ENCODE data around the gene TMEM120B.

The TMEM120B gene

GRCh38 chr12:121819212-121819949 lies 106.8 kb downstream of the TMEM120B start:
- DNase-seq (ENCODE audit: low read depth in 2 of 2) = no peak

GRCh38 chr12:121820056-121820455 lies 107.5 kb downstream of the TMEM120B start:
- DNase-seq (ENCODE audit: low read depth in 2 of 2) = no peak

DNA sequence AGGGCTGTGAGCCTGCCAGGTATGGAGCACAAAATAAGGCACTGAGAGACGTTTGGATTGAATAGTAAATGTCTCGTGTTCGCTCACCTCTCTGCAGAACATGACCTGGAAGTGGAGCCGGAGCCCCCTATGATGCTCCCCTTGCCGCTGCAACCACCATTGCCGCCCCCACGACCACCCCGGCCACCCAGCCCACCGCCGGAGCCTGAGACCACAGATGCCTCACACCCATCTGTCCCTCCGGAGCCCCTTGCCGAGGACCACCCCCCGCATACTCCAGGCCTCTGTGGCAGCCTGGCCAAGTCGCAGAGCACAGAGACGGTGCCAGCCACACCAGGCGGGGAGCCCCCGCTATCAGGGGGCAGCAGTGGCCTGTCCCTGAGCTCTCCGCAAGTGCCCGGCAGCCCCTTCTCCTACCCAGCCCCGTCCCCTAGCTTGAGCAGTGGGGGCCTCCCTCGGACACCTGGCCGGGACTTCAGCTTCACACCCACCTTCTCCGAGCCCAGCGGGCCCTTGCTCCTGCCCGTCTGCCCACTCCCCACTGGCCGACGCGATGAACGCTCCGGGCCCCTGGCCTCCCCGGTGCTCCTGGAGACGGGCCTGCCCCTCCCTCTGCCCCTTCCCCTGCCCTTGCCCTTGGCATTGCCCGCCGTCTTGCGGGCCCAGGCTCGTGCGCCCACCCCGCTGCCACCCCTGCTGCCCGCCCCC lies 110.0 kb downstream of the TMEM120B start:
- DNase-seq (ENCODE audit: low read depth in 2 of 2) = no peak

GRCh38 chr12:121823101-121823726 lies 110.7 kb downstream of the TMEM120B start:
- no peak for DNase-seq (ENCODE audit: low read depth in 2 of 2)

DNA sequence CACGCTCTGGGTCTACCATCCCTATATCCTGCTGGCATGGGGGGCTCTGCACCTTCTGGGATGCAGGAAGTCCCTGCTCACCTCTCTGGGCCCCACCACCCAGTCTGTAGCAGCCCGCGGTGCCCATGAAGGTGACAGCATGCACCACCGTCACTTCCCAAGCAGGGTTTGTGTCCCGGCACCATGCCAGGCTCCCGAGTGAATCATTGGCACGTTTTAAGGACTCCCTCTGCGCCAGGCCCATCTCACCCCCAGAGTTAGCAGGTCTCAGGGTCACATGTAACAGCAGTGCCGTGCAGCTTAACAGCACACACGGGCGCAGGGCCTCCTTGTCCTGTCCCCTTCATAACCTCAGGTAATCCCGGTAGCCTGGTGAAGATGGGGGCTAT lies 111.2 kb downstream of the TMEM120B start:
- no peak for DNase-seq (ENCODE audit: low read depth in 2 of 2)

DNA sequence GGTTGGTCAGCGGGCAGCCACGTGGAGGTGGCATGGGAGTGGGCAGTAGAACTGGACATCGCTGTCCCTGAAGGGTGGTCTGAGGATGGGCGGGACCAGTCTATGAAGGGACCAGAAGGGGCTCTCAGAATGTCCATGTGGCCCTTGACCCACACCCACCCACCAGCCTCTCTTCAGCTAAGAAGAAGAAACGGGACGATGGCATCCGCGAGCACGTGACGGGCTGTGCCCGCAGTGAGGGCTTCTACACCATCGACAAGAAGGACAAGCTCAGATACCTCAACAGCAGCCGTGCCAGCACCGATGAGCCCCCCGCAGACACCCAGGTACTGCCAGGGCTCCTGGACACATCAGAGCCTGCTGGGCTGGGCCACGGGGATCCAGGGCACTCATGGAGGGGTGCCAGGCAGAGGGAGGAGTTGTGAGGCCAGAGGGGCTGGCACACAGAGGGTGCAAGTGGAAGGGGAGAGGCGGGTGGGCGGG lies 112.5 kb downstream of the TMEM120B start:
- no peak for DNase-seq (ENCODE audit: low read depth in 2 of 2)

- DNase-seq (ENCODE audit: low read depth in 2 of 2) = no peak
Measured at GRCh38 chr12:121826318-121827150, 114.0 kb downstream of the TMEM120B start.

- no peak for DNase-seq (ENCODE audit: low read depth in 2 of 2)
Measured at GRCh38 chr12:121827351-121828099, 115.0 kb downstream of the TMEM120B start.

GRCh38 chr12:121828306-121828705 lies 115.8 kb downstream of the TMEM120B start:
- no peak for DNase-seq (ENCODE audit: low read depth in 2 of 2)

DNA sequence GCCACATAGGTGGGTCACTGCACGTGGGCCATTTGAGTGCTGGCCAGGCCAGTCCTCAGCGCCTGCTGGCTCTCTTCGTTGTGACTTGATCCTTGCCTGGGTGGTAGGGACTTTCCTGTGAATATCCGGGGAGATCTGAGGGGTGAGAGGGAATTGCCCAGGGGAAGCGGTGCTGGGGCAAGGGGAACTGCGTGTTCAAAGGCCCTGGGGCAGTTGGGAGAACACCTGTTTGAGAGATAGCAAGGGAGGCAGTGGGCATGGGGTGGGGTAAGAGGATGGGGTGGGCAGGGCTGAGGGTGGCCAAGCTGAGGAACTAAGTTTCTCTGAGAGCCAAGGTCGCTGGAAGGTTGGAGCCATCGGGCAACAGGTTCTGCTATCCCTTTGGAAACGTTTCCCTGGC lies 116.3 kb downstream of the TMEM120B start:
- DNase-seq (ENCODE audit: low read depth in 2 of 2) = no peak

DNA sequence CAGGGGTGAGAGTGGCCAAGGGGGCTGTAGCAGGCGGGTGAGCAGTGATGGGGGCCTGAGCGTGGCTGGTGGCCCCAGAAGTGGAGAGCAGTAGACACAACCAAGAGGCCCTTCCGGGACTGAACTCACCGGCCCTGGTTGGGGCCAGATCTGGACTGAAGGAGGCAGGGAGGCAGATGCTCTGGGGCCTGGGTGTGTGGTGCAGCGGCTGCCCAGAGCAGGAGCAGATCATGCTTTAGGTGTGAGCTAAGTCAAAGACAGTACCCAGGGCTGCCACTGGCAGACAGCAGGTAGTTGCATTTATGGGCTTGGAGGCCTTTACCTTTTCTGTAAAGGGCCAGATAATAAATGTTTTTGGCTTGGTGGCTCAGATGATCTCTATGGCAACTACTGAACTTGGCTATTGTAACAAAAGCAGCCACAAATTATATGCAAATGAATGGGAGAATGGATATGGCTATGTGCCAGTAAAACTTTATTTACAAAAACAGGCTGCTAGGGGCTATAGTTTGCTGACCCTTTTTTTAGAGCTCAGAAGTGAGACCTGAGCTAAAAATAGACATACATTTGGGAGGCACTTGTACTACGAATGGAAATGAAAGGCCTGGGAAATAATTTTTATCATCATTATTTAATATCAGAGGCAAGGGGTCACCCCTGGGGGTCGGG lies 116.8 kb downstream of the TMEM120B start:
- no peak for DNase-seq (ENCODE audit: low read depth in 2 of 2)

DNA sequence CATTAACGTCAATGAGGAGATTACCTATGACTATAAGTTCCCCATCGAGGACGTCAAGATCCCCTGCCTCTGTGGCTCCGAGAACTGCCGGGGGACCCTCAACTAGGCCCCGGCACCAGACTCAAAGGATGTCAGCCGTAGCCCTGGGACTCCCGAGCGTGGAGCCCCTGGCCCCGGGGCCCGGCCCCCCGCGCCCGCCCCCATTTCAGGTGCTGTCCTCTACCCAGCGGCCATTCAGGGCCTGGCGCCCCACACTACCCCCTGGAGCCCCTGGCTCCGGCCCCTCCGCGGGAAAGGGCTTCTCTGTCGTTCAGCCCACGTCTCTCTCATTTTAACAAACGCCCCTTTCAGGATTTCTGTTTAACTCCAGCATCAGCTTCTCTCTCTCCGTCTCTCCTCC lies 117.6 kb downstream of the TMEM120B start:
- DNase-seq (ENCODE audit: low read depth in 2 of 2) = no peak

DNA sequence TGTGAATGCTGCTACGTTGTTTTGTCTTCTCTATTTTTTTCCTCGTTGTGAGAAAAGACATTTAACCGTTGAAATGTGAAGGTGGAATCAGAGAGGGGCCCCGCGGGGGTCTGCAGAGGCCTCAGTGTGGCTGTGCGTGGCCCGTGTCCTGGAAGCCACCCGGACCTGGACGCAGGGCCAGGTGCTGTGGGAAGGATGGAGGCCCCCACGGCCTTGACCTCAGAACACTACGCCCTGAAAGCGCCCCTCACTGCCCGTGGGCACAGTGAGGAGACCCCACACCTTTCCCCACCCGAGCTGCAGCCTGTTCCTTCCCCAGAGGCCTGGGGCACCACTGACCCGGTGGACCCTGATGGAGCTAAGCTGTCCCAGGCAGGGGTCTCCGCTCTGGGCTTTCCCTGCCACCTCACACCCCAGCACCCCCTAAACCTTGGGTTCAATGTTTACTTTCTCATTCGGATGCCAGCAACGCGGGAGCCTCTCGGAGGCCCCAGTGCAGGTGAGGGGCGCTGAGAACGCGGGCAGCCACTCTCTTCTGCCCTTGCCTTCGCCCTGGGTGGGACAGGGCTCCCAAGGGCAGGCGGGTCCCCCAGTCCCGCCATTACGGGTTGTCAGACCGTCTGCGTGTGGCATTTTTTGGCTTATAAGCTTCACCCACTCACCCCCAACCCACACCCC lies 118.2 kb downstream of the TMEM120B start:
- no peak for DNase-seq (ENCODE audit: low read depth in 2 of 2)
